A673 (cell line): ENCODE data around the gene PPP2R2D. TPM values are rescaled to one million over a fixed set of nuclear protein-coding genes. Genes with fewer than 3 reads are reported as not detected.

Source experiments
- BruUV-seq: library from RNA; stranded (reverse); fragments of 400-500 nt; replicated peaks from 2 replicates; lab custom pipeline; 2021; lab: Mats Ljungman, UMichigan
- CTCF ChIA-PET: fragments of 300-600 bp; sonication (Branson Sonifier 250); formaldehyde crosslinking; loops from one replicate; lab custom pipeline; 2022; ENCODE audit warnings: antibody characterized with exemption; lab: Charles Lee
- POLR2A ChIA-PET: fragments of 300-600 bp; sonication (Branson Sonifier 250); formaldehyde crosslinking; loops from one replicate; lab custom pipeline; 2022; ENCODE audit warnings: antibody characterized with exemption; ENCODE audit not compliant: low non-redundant PET; lab: Charles Lee
- DNase-seq: peaks from one replicate; pipeline ENCODE4 v3.0.0-alpha.2; 2015; ENCODE audit warnings: low spot score
- H3K27ac ChIP-seq: fragments of 200-600 bp; sonication (generic); 2 replicates; pipeline ENCODE4 v1.5.1; 2016; ENCODE audit warnings: mixed run types, low read depth, mild to moderate bottlenecking, mixed read lengths, antibody characterized with exemption, low read length; ENCODE audit not compliant: poor library complexity, severe bottlenecking
- H3K27me3 ChIP-seq: fragments of 200-600 bp; sonication (generic); replicated peaks from 2 replicates; pipeline ENCODE4 v1.6.1; 2017; ENCODE audit warnings: mixed run types, low read depth, mild to moderate bottlenecking, mixed read lengths, antibody characterized with exemption, low read length; ENCODE audit not compliant: insufficient read depth, poor library complexity
- H3K36me3 ChIP-seq: fragments of 200-600 bp; sonication (generic); 2 replicates; pipeline ENCODE4 v1.6.1; 2016; ENCODE audit warnings: mixed run types, mild to moderate bottlenecking, mixed read lengths, antibody characterized with exemption, low read length; ENCODE audit not compliant: insufficient read depth, poor library complexity, severe bottlenecking
- H3K4me1 ChIP-seq: fragments of 200-600 bp; sonication (generic); 2 replicates; pipeline ENCODE4 v1.6.1; 2017; ENCODE audit warnings: mixed run types, mild to moderate bottlenecking, mixed read lengths, antibody characterized with exemption, low read length; ENCODE audit not compliant: insufficient read depth, poor library complexity, severe bottlenecking
- H3K4me3 ChIP-seq: fragments of 200-600 bp; sonication (generic); 2 replicates; pipeline ENCODE4 v1.5.1; 2016; ENCODE audit warnings: low read depth, mixed run types, mild to moderate bottlenecking, mixed read lengths, low read length; ENCODE audit not compliant: poor library complexity, severe bottlenecking
- H3K9me3 ChIP-seq: fragments of 200-600 bp; sonication (generic); 2 replicates; pipeline ENCODE4 v1.6.1; 2016; ENCODE audit warnings: mixed run types, low read depth, mild to moderate bottlenecking, mixed read lengths, antibody characterized with exemption, low read length; ENCODE audit not compliant: poor library complexity, severe bottlenecking
- CTCF ChIP-seq: fragments of 300-800, 200-600 bp; sonication (generic); conservative IDR thresholded peaks from 2 replicates; pipeline ENCODE4 v1.5.1; 2017; ENCODE audit warnings: low read depth, mild to moderate bottlenecking, antibody characterized with exemption, low read length, moderate library complexity, mixed read lengths
- EZH2 ChIP-seq: fragments of 200-600 bp; sonication (generic); IDR thresholded peaks from 2 replicates; pipeline ENCODE4 v1.6.1; 2017; ENCODE audit warnings: borderline replicate concordance, low read depth, mild to moderate bottlenecking, mixed read lengths, antibody characterized with exemption, low read length; ENCODE audit not compliant: poor library complexity, severe bottlenecking
- intact Hi-C: fragments of 100-400 bp; cut with micrococcal nuclease; formaldehyde crosslinking; loops from one replicate; pipeline ENCODE4 v1.10.0; 2022; ENCODE audit not compliant: unreplicated experiment
- total RNA-seq: library from RNA; stranded (reverse); gene quantifications from 2 replicates; pipeline ENCODE4 v1.2.3, GENCODE V29; 2021

Gene PPP2R2D
- total RNA-seq, 1 experiment from 2014 or later, result 49.1 TPM

DNA sequence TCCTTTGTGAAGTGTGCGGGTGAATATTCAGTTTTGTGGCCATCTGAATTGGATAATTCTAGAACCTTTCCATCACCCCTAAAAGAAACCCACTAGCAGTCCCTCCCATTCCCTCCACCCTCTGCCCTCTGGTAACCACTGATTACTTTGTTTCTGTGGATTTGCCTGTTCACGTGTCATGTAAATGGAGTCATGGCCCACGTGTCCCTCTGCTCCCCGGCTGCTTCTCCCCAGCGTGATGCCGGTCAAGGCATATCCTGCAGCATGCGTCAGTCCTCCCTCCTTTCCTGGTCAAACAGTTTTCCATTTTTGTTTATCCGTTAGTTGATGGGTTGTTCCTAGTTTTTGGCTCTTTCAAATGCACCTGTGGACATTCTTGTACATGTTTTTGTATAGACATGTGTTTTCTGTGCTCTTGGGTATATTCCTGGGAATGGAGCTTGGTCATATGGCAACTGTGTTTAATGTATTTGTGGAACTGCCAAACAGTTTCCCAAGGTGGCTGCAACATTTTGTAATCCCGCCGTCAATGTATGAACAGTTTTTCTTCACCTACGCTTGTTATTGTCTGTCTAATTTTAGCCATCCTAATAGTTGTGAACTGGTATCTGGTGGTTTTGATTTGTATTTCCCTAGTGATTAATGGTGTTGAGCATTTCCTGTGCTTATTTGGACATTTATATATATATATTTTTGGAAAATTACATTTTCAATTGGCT is 22.4 kb downstream of the PPP2R2D start:
- Histone ChIP-seq H3K36me3 (no peaks in the 10 kb centered on the region), H3K27ac (no peak overlapping the region), H3K4me3 (no peak overlapping the region), H3K4me1 (peaks cover 11% of the 10 kb centered on the region), H3K27me3 (no peaks in the 10 kb centered on the region), H3K9me3 (peaks cover 5% of the 10 kb centered on the region)
- TF ChIP-seq CTCF (no peak), EZH2 (no peak)
- no peak for DNase-seq
- intact Hi-C loops, result no loop called here
- CTCF ChIA-PET, result no interaction called here
- POLR2A ChIA-PET, result no interaction called here
- no TSS peak for BruUV-seq

- Histone ChIP-seq H3K36me3 (no peaks in the 10 kb centered on the region), H3K27ac (no peak overlapping the region), H3K4me3 (no peak overlapping the region), H3K4me1 (peaks cover 15% of the 10 kb centered on the region), H3K9me3 (peaks cover 5% of the 10 kb centered on the region), H3K27me3 (no peaks in the 10 kb centered on the region)
- CTCF ChIA-PET, result no interaction called here
- TF ChIP-seq EZH2 (no peak), CTCF (no peak)
- POLR2A ChIA-PET, result no interaction called here
- BruUV-seq, result no TSS peak
- no peak for DNase-seq
- intact Hi-C loops, result no loop called here
Measured at GRCh38 chr10:131925011-131925649, 24.3 kb downstream of the PPP2R2D start.

- BruUV-seq, result no TSS peak
- H3K27me3 ChIP-seq, result no peaks in the 10 kb centered on the region
- no peak overlapping the region for H3K27ac ChIP-seq
- H3K36me3 ChIP-seq, result no peaks in the 10 kb centered on the region
- intact Hi-C loops, result no loop called here
- peaks cover 16% of the 10 kb centered on the region for H3K4me1 ChIP-seq
- ChIA-PET POLR2A (no interaction called here), CTCF (no interaction called here)
- no peak for DNase-seq
- peaks cover 5% of the 10 kb centered on the region for H3K9me3 ChIP-seq
- TF ChIP-seq CTCF (no peak), EZH2 (no peak)
- no peak overlapping the region for H3K4me3 ChIP-seq
Measured at GRCh38 chr10:131925716-131926115, 24.9 kb downstream of the PPP2R2D start.
